H1 (cell line): Measurements from ENCODE around the gene ANGPTL4. TPM values are rescaled to one million over a fixed set of nuclear protein-coding genes. Genes with fewer than 3 reads are reported as not detected.

ENCODE experiments used
- microRNA-seq, 2 experiments: library from miRNA; unstranded; fragments of <30 nt; microRNA quantifications; one replicate each; pipeline versions ENCODE4 to v1.2.0, GENCODE V29; 2016 to 2020; ENCODE audit warnings: borderline microRNAs expressed in 2 of 2, borderline number of aligned reads in 2 of 2, borderline replicate concordance in 1 of 2
- polyA plus RNA-seq, 7 experiments: library from polyadenylated mRNA; depleted of rRNA in 3 of 7; stranded (reverse) in 5 of 7; unstranded in 2 of 7; fragments of >200 nt in 5 of 7; fragments of 200-250 nt in 2 of 7; gene quantifications; 1 replicate in 5 of 7; 2 replicates in 1 of 7; 4 replicates in 1 of 7; pipeline versions ENCODE4 v1.2.1 to v1.2.3, GENCODE V29; 2011 to 2013; ENCODE audit warnings: missing spikeins in 2 of 7, mixed read lengths in 2 of 7
- small RNA-seq: library from polyadenylated mRNA; stranded (forward); fragments of <200 nt; extraction: miRNeasy Mini kit (QIAGEN cat#:217004); gene quantifications from one replicate; pipeline ENCODE3, GENCODE V24; 2013; ENCODE audit not compliant: insufficient read depth
- total RNA-seq: library from RNA; stranded (reverse); fragmentation: NEBNext Ultra II Directional; extraction: Animal tissue kit (Norgen Biotek cat#: 25700); gene quantifications from 2 replicates; pipeline ENCODE4 v1.2.1, GENCODE V29; 2021

Gene ANGPTL4
- total and polyA plus RNA-seq, 2 of the 8 experiments (the other 6 are each of a cell fraction or from before 2014, with no cell fraction given), result 2.3 to 6.5 TPM

Small RNA genes lying within 50 kb of the gene (microRNA-seq; reads per million reads assigned to microRNA genes)
- 1.0 to 1.1 reads per million in 2 experiments for gene MIR4999

Small RNA genes lying within 50 kb of the gene (small RNA-seq; reads per million reads assigned to genes)
- 1.9 reads per million, percentile 12 among the genes with 10 or more reads in this experiment for gene MIR4999

Other genes with a start within 250 kb of the ANGPTL4 start
- gene FBN3, start 214.6 kb upstream of the ANGPTL4 start, total RNA-seq, result 38.7 and 39.0 TPM in 2 replicates
- 37.1 and 64.1 TPM in 2 replicates for gene FBN3, start 214.6 kb upstream of the ANGPTL4 start, polyA plus RNA-seq (2011; rRNA removed)
- gene CERS4, start 154.8 kb upstream of the ANGPTL4 start, total RNA-seq, result 88.2 and 96.5 TPM in 2 replicates
- gene CERS4, start 154.8 kb upstream of the ANGPTL4 start, polyA plus RNA-seq (2011; rRNA removed), result 179 and 183 TPM in 2 replicates
- gene CD320, start 55.8 kb upstream of the ANGPTL4 start, total RNA-seq, result 80.4 and 82.6 TPM in 2 replicates
- gene CD320, start 55.8 kb upstream of the ANGPTL4 start, polyA plus RNA-seq (2011; rRNA removed), result 157 and 228 TPM in 2 replicates
- gene NDUFA7, start 42.8 kb upstream of the ANGPTL4 start, total RNA-seq, result 51.6 and 54.4 TPM in 2 replicates
- 285 and 286 TPM in 2 replicates for gene NDUFA7, start 42.8 kb upstream of the ANGPTL4 start, polyA plus RNA-seq (2011; rRNA removed)
- 1,699 and 1,856 TPM in 2 replicates for gene RPS28, start 42.7 kb upstream of the ANGPTL4 start, total RNA-seq
- gene RPS28, start 42.7 kb upstream of the ANGPTL4 start, polyA plus RNA-seq (2011; rRNA removed), result 1,241 and 1,463 TPM in 2 replicates
- 2.3 and 2.5 TPM in 2 replicates for gene KANK3, start 20.9 kb upstream of the ANGPTL4 start, total RNA-seq
- 4.2 and 5.7 TPM in 2 replicates for gene KANK3, start 20.9 kb upstream of the ANGPTL4 start, polyA plus RNA-seq (2011; rRNA removed)
- 85.8 and 90.2 TPM in 2 replicates for gene RAB11B, start 26.2 kb downstream of the ANGPTL4 start, total RNA-seq
- gene RAB11B, start 26.2 kb downstream of the ANGPTL4 start, polyA plus RNA-seq (2011; rRNA removed), result 50.2 and 87.6 TPM in 2 replicates
- 18.5 and 19.7 TPM in 2 replicates for gene MARCHF2, start 49.1 kb downstream of the ANGPTL4 start, total RNA-seq
- gene MARCHF2, start 49.1 kb downstream of the ANGPTL4 start, polyA plus RNA-seq (2011; rRNA removed), result 46.2 and 49.2 TPM in 2 replicates
- 448 and 474 TPM in 2 replicates for gene HNRNPM, start 80.8 kb downstream of the ANGPTL4 start, total RNA-seq
- gene HNRNPM, start 80.8 kb downstream of the ANGPTL4 start, polyA plus RNA-seq (2011; rRNA removed), result 375 and 545 TPM in 2 replicates
- 0.23 and 0.43 TPM in 2 replicates for gene PRAM1, start 138.5 kb downstream of the ANGPTL4 start, total RNA-seq
- 0.06 and 0.17 TPM in 2 replicates for gene PRAM1, start 138.5 kb downstream of the ANGPTL4 start, polyA plus RNA-seq (2011; rRNA removed)
- gene ZNF414, start 150.0 kb downstream of the ANGPTL4 start, total RNA-seq, result 23.6 and 26.8 TPM in 2 replicates
- 9.7 and 21.4 TPM in 2 replicates for gene ZNF414, start 150.0 kb downstream of the ANGPTL4 start, polyA plus RNA-seq (2011; rRNA removed)
- gene MYO1F, start 213.3 kb downstream of the ANGPTL4 start, total RNA-seq, result 2.2 and 4.6 TPM in 2 replicates
- gene MYO1F, start 213.3 kb downstream of the ANGPTL4 start, polyA plus RNA-seq (2011; rRNA removed), result 1.4 and 3.1 TPM in 2 replicates
- gene ADAMTS10, start 246.6 kb downstream of the ANGPTL4 start, total RNA-seq, result 14.0 and 17.4 TPM in 2 replicates
- 6.9 and 16.1 TPM in 2 replicates for gene ADAMTS10, start 246.6 kb downstream of the ANGPTL4 start, polyA plus RNA-seq (2011; rRNA removed)